Prostate gland (tissue), 2 donors: ENCODE data around the gene GCNT2. TPM values are rescaled to one million over a fixed set of nuclear protein-coding genes. Genes with fewer than 3 reads are reported as not detected.

Experiments
- DNase-seq: peaks from one replicate; pipeline ENCODE4 v3.0.0-alpha.2; 2019; ENCODE audit warnings: low spot score
- H3K27ac ChIP-seq, 2 donors: fragments of 200-600 bp; sonication (generic); 2 replicates each; pipeline ENCODE4 v1.5.1; 2017 to 2019
- H3K27me3 ChIP-seq: fragments of 200-600 bp; sonication (generic); replicated peaks from 2 replicates; pipeline ENCODE4 v1.5.1; 2019; ENCODE audit not compliant: insufficient read depth
- H3K36me3 ChIP-seq, 2 donors: fragments of 200-600 bp; sonication (generic); 1 replicate in 1 of 2; 2 replicates in 1 of 2; pipeline versions ENCODE4 v1.5.1 to v1.8.1; 2017 to 2019
- H3K4me1 ChIP-seq: fragments of 200-600 bp; sonication (generic); replicated peaks from 2 replicates; pipeline ENCODE4 v1.5.1; 2019
- H3K4me3 ChIP-seq, 2 donors: fragments of 200-600 bp; sonication (generic); 2 replicates each; pipeline ENCODE4 v1.5.1; 2017 to 2019
- H3K9me3 ChIP-seq: fragments of 200-600 bp; sonication (generic); 2 replicates; pipeline ENCODE4 v1.5.1; 2017
- POLR2A ChIP-seq: fragments of 450-650 bp; IDR thresholded peaks from one replicate; pipeline ENCODE4 v1.6.1; 2016; ENCODE audit warnings: antibody characterized with exemption, mild to moderate bottlenecking
- POLR2AphosphoS5 ChIP-seq: sonication (generic); formaldehyde crosslinking; IDR thresholded peaks from one replicate; pipeline ENCODE4 v1.6.1; 2017; ENCODE audit warnings: antibody characterized with exemption
- WGBS: methylation state at CpG from one replicate; pipeline ENCODE4 v1.1.5; 2018; 5-methylcytosine and 5-hydroxymethylcytosine counted together
- intact Hi-C: fragments of 100-400 bp; cut with DNase I; formaldehyde crosslinking; loops from one replicate; pipeline ENCODE4 v1.14.2; 2022
- total RNA-seq, 2 donors: library from RNA; depleted of rRNA; stranded (reverse); fragments of >200 nt; gene quantifications; one replicate each; pipeline ENCODE4 v1.1.0, GENCODE V29; 2016
- TF ChIP-seq, protein P1 (sequence below), 4 experiments: fragments of 200-600 bp in 2 of 4; fragments of 450-650 bp in 2 of 4; sonication (generic) in 2 of 4; IDR thresholded peaks; 1 replicate in 3 of 4; 2 replicates in 1 of 4; pipeline ENCODE4 v1.5.1; 2016 to 2019; ENCODE audit warnings: antibody characterized with exemption in 4 of 4, mild to moderate bottlenecking in 2 of 4, moderate library complexity in 2 of 4

The GCNT2 gene
- total RNA-seq, 2 donors from 2014 or later = 22.9 to 58.2 TPM

DNA sequence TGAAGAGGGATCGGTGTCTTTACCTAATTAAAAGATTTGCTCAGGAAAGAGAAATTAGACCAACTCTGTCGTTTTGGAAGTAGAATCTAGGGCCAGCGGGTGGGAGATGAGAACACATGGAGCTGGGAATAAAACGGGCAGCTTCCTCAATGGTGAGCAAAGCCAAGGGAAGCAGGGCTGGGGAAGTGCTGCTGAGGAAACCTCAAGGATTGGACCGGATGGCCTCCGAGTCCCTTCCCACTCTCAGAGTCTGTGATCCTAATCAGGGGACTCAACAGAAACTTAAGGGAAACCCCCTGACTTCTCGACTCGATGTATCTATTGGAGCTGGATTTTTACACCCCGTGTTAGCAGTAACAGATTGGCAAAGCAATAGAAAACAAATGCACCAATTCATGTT lies 10.8 kb downstream of the GCNT2 start:
- 77% methylated on average over 9 of the region's 9 CpGs for WGBS
- Histone ChIP-seq H3K27ac (peak overlapping the region; percentile 31 to 81), H3K4me3 (peak overlapping the region; percentile 34 to 51), H3K4me1 (no peaks in the 10 kb centered on the region), H3K27me3 (no peaks in the 10 kb centered on the region), H3K36me3 (no peaks in the 10 kb centered on the region), H3K9me3 (no peaks in the 10 kb centered on the region)
- TF ChIP-seq, protein P1, sequence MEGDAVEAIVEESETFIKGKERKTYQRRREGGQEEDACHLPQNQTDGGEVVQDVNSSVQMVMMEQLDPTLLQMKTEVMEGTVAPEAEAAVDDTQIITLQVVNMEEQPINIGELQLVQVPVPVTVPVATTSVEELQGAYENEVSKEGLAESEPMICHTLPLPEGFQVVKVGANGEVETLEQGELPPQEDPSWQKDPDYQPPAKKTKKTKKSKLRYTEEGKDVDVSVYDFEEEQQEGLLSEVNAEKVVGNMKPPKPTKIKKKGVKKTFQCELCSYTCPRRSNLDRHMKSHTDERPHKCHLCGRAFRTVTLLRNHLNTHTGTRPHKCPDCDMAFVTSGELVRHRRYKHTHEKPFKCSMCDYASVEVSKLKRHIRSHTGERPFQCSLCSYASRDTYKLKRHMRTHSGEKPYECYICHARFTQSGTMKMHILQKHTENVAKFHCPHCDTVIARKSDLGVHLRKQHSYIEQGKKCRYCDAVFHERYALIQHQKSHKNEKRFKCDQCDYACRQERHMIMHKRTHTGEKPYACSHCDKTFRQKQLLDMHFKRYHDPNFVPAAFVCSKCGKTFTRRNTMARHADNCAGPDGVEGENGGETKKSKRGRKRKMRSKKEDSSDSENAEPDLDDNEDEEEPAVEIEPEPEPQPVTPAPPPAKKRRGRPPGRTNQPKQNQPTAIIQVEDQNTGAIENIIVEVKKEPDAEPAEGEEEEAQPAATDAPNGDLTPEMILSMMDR (IDR thresholded peaks at IDR 0.05) = no peak
- intact Hi-C loops = no loop called here
- no peak for DNase-seq

DNA sequence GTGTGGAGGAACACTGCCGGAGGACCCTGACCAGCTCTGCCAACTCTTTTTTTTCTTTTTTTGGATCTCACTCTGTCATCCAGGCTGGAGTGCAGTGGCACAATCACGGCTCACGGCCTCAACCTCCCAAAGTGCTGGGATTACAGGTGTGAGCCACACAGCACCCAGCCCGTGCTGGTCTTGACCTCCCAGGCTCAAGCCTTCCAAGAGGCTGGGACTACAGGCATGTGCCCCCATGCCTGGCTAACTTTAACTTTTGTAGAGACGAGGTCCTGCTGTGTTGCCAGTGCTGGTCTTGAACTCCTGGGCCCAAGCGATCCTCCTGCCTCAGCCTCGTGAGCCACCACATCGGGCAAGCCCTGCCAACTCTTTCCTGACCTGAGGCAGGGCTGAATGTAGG lies 11.2 kb downstream of the GCNT2 start:
- H3K27ac ChIP-seq = peak overlapping the region; percentile 31 to 81
- intact Hi-C loops = no loop called here
- no peak for DNase-seq

DNA sequence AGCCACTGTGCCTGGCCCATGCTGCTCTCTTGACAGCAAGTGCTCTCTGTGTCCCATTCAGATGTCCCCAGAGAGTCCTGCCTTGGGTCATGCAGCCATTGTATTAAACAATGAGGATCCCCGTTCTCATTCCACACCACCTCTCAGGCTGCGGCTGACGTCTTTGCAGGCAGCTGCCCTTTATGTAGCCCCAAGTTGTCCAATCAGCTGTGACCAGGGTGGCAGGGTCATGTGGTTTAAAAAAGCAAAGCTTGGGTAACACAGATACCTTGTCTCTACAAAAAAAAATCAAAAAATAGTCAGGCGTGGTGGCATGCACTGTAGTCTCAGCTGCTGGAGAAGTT lies 13.2 kb downstream of the GCNT2 start:
- Histone ChIP-seq H3K27ac (no peak overlapping the region), H3K36me3 (no peaks in the 10 kb centered on the region), H3K4me1 (no peaks in the 10 kb centered on the region), H3K9me3 (no peaks in the 10 kb centered on the region), H3K27me3 (no peaks in the 10 kb centered on the region), H3K4me3 (no peak overlapping the region)
- WGBS = 74% methylated on average over 4 of the region's 4 CpGs
- no peak for TF ChIP-seq POLR2AphosphoS5
- no peak for TF ChIP-seq POLR2A
- TF ChIP-seq, protein P1 (IDR thresholded peaks at IDR 0.05) = no peak
- DNase-seq = no peak
- intact Hi-C loops = no loop called here

More for the DNA sequence above, 11.2 kb downstream of the GCNT2 start:
- Histone ChIP-seq H3K36me3 (no peaks in the 10 kb centered on the region), H3K27me3 (no peaks in the 10 kb centered on the region), H3K4me1 (no peaks in the 10 kb centered on the region), H3K4me3 (peak overlapping the region; percentile 34 to 51), H3K9me3 (no peaks in the 10 kb centered on the region)
- no peak for TF ChIP-seq POLR2A
- TF ChIP-seq, protein P1 (IDR thresholded peaks at IDR 0.05) = no peak
- no peak for TF ChIP-seq POLR2AphosphoS5
- 82% methylated on average over 8 of the region's 8 CpGs for WGBS

DNA sequence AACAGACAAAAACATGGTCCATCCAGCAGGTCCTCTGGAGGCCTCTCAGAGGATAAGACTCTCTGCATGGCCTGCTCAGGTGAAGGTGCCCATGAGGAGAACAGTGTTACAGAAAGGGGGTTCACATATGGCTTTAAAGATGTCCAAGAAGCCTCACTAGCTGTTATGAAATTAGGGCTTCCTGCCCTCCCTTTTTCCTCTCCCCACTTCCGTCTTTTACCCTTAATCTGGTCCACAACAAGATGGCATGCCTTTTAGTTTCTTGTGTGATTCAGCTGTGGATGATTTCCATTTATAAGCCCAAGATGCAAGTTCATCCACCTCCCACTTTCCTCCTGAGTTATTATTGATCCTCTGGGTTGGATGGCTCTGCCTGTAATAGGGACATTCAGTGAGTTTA lies 14.0 kb downstream of the GCNT2 start:
- 75% methylated on average over 1 of the region's 1 CpG for WGBS
- H3K27me3 ChIP-seq = no peaks in the 10 kb centered on the region
- DNase-seq = no peak
- H3K9me3 ChIP-seq = no peaks in the 10 kb centered on the region
- no peak for TF ChIP-seq POLR2AphosphoS5
- no peak overlapping the region for H3K4me3 ChIP-seq
- intact Hi-C loops = no loop called here
- H3K27ac ChIP-seq = no peak overlapping the region
- no peaks in the 10 kb centered on the region for H3K4me1 ChIP-seq
- no peaks in the 10 kb centered on the region for H3K36me3 ChIP-seq

DNA sequence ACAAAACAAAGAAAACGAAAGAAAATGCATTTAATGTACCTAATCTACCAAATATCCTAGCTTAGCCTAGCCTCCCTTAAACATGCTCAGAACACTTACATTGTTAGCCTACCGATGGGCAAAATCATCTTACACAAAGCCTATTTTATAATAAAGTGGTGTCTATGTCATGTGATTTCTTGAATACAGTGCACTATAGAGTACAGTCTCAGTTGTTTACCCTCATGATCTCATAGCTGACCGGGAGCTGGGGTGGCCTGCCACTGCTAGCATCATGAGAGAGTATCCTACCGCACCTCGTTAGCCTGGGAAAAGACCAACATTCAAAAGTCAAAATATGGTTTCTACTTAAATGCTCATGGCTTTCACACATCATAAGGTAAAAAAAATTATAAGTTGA lies 16.6 kb downstream of the GCNT2 start:
- Histone ChIP-seq H3K4me1 (no peaks in the 10 kb centered on the region), H3K27ac (no peak overlapping the region), H3K4me3 (no peak overlapping the region), H3K36me3 (no peaks in the 10 kb centered on the region), H3K27me3 (no peaks in the 10 kb centered on the region), H3K9me3 (no peaks in the 10 kb centered on the region)
- 90% methylated on average over 5 of the region's 5 CpGs for WGBS
- no peak for DNase-seq
- TF ChIP-seq POLR2AphosphoS5 (no peak), POLR2A (no peak)
- TF ChIP-seq, protein P1 (IDR thresholded peaks at IDR 0.05) = no peak
- intact Hi-C loops = no loop called here
